Caco-2 (cell line): ENCODE data around the gene PLXDC1. TPM values are rescaled to one million over a fixed set of nuclear protein-coding genes. Genes with fewer than 3 reads are reported as not detected.
A peak's percentile ranks its signal among the peaks of the same experiment; 100 is the strongest.

Source experiments
- BruUV-seq: library from RNA; stranded (reverse); fragments of 400-500 nt; replicated peaks from 2 replicates; lab custom pipeline; 2021; lab: Mats Ljungman, UMichigan
- CTCF ChIA-PET: fragments of 300-600 bp; sonication (Branson Sonifier 250); formaldehyde crosslinking; loops from one replicate; lab custom pipeline; 2022; ENCODE audit warnings: antibody characterized with exemption; lab: Charles Lee
- POLR2A ChIA-PET: fragments of 300-600 bp; sonication (Branson Sonifier 250); formaldehyde crosslinking; loops from one replicate; lab custom pipeline; 2022; ENCODE audit warnings: antibody characterized with exemption; lab: Charles Lee
- DNase-seq, 2 experiments: peaks; one replicate each; pipeline versions ENCODE4 v3.0.0 to v3.0.0-alpha.2; 2020 to 2022
- H3K27me3 ChIP-seq: replicated peaks from 2 replicates; pipeline ENCODE4 v1.6.0; 2011; ENCODE audit warnings: low read length; ENCODE audit not compliant: control insufficient read depth, insufficient read depth
- H3K36me3 ChIP-seq: 2 replicates; pipeline ENCODE4 v1.5.1; 2011; ENCODE audit warnings: low read length; ENCODE audit not compliant: control insufficient read depth, insufficient read depth
- H3K4me1 ChIP-seq: fragments of 250-450 bp; sonication (Bioruptor Pico); 2 replicates; pipeline ENCODE4 v1.5.1; 2020; ENCODE audit warnings: mild to moderate bottlenecking
- H3K4me3 ChIP-seq: 2 replicates; pipeline ENCODE4 v1.5.1; 2011; ENCODE audit warnings: low read depth, mild to moderate bottlenecking, control low read depth, low read length
- H3K9me3 ChIP-seq: fragments of 250-450 bp; sonication (Bioruptor Pico); 2 replicates; pipeline ENCODE4 v1.5.1; 2020; ENCODE audit warnings: mild to moderate bottlenecking, moderate library complexity
- H3K27ac Mint-ChIP-seq: one replicate; pipeline ENCODE4 v1.8.0; 2022; ENCODE audit warnings: mixed read lengths; ENCODE audit not compliant: unreplicated experiment
- H3K27me3 Mint-ChIP-seq: one replicate; pipeline ENCODE4 v1.8.0; 2022; ENCODE audit warnings: mixed read lengths; ENCODE audit not compliant: insufficient read depth, unreplicated experiment
- H3K36me3 Mint-ChIP-seq: one replicate; pipeline ENCODE4 v1.8.0; 2022; ENCODE audit warnings: mild to moderate bottlenecking, mixed read lengths; ENCODE audit not compliant: insufficient read depth, unreplicated experiment
- H3K4me1 Mint-ChIP-seq: one replicate; pipeline ENCODE4 v1.8.0; 2022; ENCODE audit warnings: low read depth, mixed read lengths; ENCODE audit not compliant: unreplicated experiment
- H3K4me3 Mint-ChIP-seq: one replicate; pipeline ENCODE4 v1.8.0; 2022; ENCODE audit warnings: mild to moderate bottlenecking, moderate library complexity, mixed read lengths; ENCODE audit not compliant: unreplicated experiment
- H3K9me3 Mint-ChIP-seq: one replicate; pipeline ENCODE4 v1.8.0; 2022; ENCODE audit warnings: mixed read lengths; ENCODE audit not compliant: unreplicated experiment
- intact Hi-C: fragments of 100-400 bp; cut with micrococcal nuclease; formaldehyde crosslinking; loops from one replicate; pipeline ENCODE4 v1.10.0; 2022; ENCODE audit not compliant: unreplicated experiment
- total RNA-seq: library from RNA; stranded (reverse); gene quantifications from 2 replicates; pipeline ENCODE4 v1.2.3, GENCODE V29; 2022
- TF ChIP-seq, protein P1 (sequence below), 2 experiments: fragments of 200-600 bp in 1 of 2; IDR thresholded peaks; 1 replicate in 1 of 2; 2 replicates in 1 of 2; pipeline versions ENCODE4 v1.5.1 to v1.8.0; 2011 to 2022; ENCODE audit warnings: antibody characterized with exemption in 1 of 2, control low read depth in 1 of 2, inconsistent platforms in 1 of 2, low read depth in 1 of 2, low read length in 1 of 2, mild to moderate bottlenecking in 1 of 2, moderate library complexity in 1 of 2; ENCODE audit not compliant: insufficient read depth in 1 of 2, severe bottlenecking in 1 of 2, unreplicated experiment in 1 of 2

Gene PLXDC1
- total RNA-seq, 1 experiment from 2014 or later: 0.14 TPM

DNA sequence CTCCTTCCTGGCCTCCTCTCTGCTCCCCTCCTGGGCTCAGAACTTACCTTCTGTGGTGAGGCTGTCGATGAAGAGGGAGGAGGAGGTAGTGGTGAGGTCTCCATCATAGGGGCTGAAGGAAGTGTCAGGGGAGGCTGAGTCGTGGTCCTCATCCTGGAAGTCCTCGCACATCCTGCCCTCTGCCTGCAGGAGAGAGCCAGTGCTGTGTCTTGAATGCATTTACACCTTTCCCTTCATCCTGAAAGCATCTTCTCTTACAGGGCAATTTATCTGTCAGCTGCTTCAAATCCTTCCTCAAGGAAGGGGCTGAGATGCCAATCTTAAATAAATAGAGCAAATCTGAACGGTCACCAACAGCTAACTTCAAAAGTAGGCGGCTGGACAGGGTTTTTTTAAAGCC lies 73.6 kb downstream of the PLXDC1 start:
- intact Hi-C loops: loop anchor here (10.0 kb wide), 1 partner anchor 93 kb away; no protein-coding TSS in a partner anchor
- no peaks in the 10 kb centered on the region for H3K36me3 ChIP-seq
- no peaks in the 10 kb centered on the region for H3K4me1 ChIP-seq
- Mint-ChIP-seq H3K36me3 (no peaks in the 10 kb centered on the region), H3K27ac (no peak overlapping the region), H3K9me3 (no peaks in the 10 kb centered on the region), H3K27me3 (peaks cover 2% of the 10 kb centered on the region), H3K4me1 (no peaks in the 10 kb centered on the region), H3K4me3 (no peak overlapping the region)
- CTCF ChIA-PET: interaction anchor here (1.8 kb wide), 1 partner anchor 95 kb away, joined by 8 read pairs; no protein-coding TSS in a partner anchor
- TF ChIP-seq, protein P1, sequence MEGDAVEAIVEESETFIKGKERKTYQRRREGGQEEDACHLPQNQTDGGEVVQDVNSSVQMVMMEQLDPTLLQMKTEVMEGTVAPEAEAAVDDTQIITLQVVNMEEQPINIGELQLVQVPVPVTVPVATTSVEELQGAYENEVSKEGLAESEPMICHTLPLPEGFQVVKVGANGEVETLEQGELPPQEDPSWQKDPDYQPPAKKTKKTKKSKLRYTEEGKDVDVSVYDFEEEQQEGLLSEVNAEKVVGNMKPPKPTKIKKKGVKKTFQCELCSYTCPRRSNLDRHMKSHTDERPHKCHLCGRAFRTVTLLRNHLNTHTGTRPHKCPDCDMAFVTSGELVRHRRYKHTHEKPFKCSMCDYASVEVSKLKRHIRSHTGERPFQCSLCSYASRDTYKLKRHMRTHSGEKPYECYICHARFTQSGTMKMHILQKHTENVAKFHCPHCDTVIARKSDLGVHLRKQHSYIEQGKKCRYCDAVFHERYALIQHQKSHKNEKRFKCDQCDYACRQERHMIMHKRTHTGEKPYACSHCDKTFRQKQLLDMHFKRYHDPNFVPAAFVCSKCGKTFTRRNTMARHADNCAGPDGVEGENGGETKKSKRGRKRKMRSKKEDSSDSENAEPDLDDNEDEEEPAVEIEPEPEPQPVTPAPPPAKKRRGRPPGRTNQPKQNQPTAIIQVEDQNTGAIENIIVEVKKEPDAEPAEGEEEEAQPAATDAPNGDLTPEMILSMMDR (IDR thresholded peaks at IDR 0.05; ENCODE audit: insufficient read depth in 1 of 2, low read depth in 1 of 2, low read length in 1 of 2, severe bottlenecking in 1 of 2, unreplicated experiment in 1 of 2): peak; percentile 14 to 16
- BruUV-seq: no TSS peak
- no peak overlapping the region for H3K4me3 ChIP-seq
- DNase-seq: no peak
- H3K9me3 ChIP-seq: no peaks in the 10 kb centered on the region
- H3K27me3 ChIP-seq: no peaks in the 10 kb centered on the region
- POLR2A ChIA-PET: no interaction called here

DNA sequence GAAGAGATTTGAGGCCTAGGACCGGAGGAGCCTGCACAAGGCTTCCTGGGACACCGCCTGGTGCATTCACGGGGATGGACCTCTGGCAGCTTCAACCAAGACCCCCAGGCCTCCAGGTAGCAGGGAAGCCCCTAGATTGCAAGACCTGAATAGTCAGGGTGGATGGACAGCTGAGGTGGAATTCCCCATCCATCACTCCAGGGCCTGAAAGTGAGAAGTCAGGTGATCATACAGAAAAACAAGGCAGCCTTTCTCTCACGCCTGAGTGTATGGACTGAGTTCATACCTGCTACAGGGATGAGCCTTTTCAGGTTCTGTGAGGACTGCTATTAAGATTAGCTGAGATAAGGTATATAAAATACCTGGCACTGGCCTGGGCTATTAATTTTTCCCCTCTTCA lies 74.2 kb downstream of the PLXDC1 start:
- Mint-ChIP-seq H3K36me3 (no peaks in the 10 kb centered on the region), H3K27me3 (peaks cover 2% of the 10 kb centered on the region), H3K4me3 (no peak overlapping the region), H3K4me1 (no peaks in the 10 kb centered on the region), H3K9me3 (no peaks in the 10 kb centered on the region), H3K27ac (no peak overlapping the region)
- no peaks in the 10 kb centered on the region for H3K36me3 ChIP-seq
- no peaks in the 10 kb centered on the region for H3K9me3 ChIP-seq
- H3K4me3 ChIP-seq: no peak overlapping the region
- ChIA-PET CTCF (interaction anchor here (0.9 to 1.8 kb wide), 2 partner anchors 76 to 94 kb away, joined by 3 to 8 read pairs; no protein-coding TSS in a partner anchor), POLR2A (no interaction called here)
- no peaks in the 10 kb centered on the region for H3K27me3 ChIP-seq
- no TSS peak for BruUV-seq
- TF ChIP-seq, protein P1 (IDR thresholded peaks at IDR 0.05; ENCODE audit: insufficient read depth in 1 of 2, low read depth in 1 of 2, low read length in 1 of 2, severe bottlenecking in 1 of 2, unreplicated experiment in 1 of 2): no peak
- H3K4me1 ChIP-seq: no peaks in the 10 kb centered on the region
- no peak for DNase-seq
- intact Hi-C loops: loop anchor here (10.0 kb wide), 1 partner anchor 92 kb away; no protein-coding TSS in a partner anchor

DNA sequence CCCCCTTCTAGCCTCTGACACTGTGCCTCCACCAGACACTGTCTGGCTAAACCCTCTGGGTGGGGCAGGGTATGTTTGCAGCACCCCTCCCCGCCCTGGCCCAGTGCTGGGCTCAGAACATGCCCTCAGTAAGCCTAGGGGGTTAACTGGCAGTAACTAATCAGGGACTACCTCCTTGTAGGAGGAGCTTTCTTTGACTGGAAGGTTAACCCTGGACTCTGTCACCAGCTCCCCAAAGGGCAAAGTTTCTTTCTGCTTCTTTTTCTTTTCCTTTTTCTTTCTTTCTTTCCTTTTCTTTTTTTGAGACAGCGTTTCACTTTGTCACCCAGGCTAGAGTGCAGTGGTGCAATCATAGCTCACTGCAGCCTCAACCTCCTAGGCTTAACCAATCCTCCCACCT lies 76.8 kb downstream of the PLXDC1 start:
- intact Hi-C loops: loop anchor here (10.0 kb wide), 1 partner anchor 90 kb away; no protein-coding TSS in a partner anchor
- H3K9me3 ChIP-seq: no peaks in the 10 kb centered on the region
- no peak overlapping the region for H3K27ac Mint-ChIP-seq
- TF ChIP-seq, protein P1 (IDR thresholded peaks at IDR 0.05; ENCODE audit: insufficient read depth in 1 of 2, low read depth in 1 of 2, low read length in 1 of 2, severe bottlenecking in 1 of 2, unreplicated experiment in 1 of 2): no peak
- BruUV-seq: no TSS peak
- no peaks in the 10 kb centered on the region for H3K36me3 ChIP-seq
- ChIA-PET CTCF (interaction anchor here (0.7 to 1.5 kb wide), 3 partner anchors 19 to 92 kb away, joined by 5 read pairs; no protein-coding TSS in a partner anchor), POLR2A (no interaction called here)
- H3K4me3 ChIP-seq: no peak overlapping the region
- no peak overlapping the region for H3K4me3 Mint-ChIP-seq
- no peaks in the 10 kb centered on the region for H3K4me1 ChIP-seq
- DNase-seq: no peak
- no peaks in the 10 kb centered on the region for H3K9me3 Mint-ChIP-seq
- peaks cover 2% of the 10 kb centered on the region for H3K36me3 Mint-ChIP-seq
- H3K27me3 ChIP-seq: no peaks in the 10 kb centered on the region; the same call in 1 of the 2 replicates
- peaks cover 2% of the 10 kb centered on the region for H3K27me3 Mint-ChIP-seq
- peaks cover 1% of the 10 kb centered on the region for H3K4me1 Mint-ChIP-seq
